T-helper 1 cell treated with Interleukin-12 subunit alpha and Interleukin-12 subunit beta and Interleukin-4 antibody, amounts not matched to agents 30 μg/mL and 1 μg/mL, for 36 hours (primary cell): ENCODE results near the gene CAMKK1.

Experiments
- H3K27ac Mint-ChIP-seq: one replicate; pipeline ENCODE4 v1.8.0; 2021; ENCODE audit warnings: mild to moderate bottlenecking, mixed read lengths
- H3K27me3 Mint-ChIP-seq: one replicate; pipeline ENCODE4 v1.8.0; 2021; ENCODE audit warnings: low read depth, mixed read lengths
- H3K36me3 Mint-ChIP-seq: one replicate; pipeline ENCODE4 v1.8.0; 2021; ENCODE audit warnings: low read depth, mixed read lengths
- H3K4me1 Mint-ChIP-seq: one replicate; pipeline ENCODE4 v1.8.0; 2021; ENCODE audit warnings: low read depth, mixed read lengths
- H3K4me3 Mint-ChIP-seq: one replicate; pipeline ENCODE4 v1.8.0; 2021; ENCODE audit warnings: mild to moderate bottlenecking, moderate library complexity, mixed read lengths
- H3K9me3 Mint-ChIP-seq: one replicate; pipeline ENCODE4 v1.8.0; 2021; ENCODE audit warnings: mixed read lengths

The CAMKK1 gene

GRCh38 chr17:3885970-3886369, 6.9 kb downstream of the CAMKK1 start:
- no peaks in the 10 kb centered on the region for H3K9me3 Mint-ChIP-seq
- peak overlapping the region; percentile 63 for H3K27ac Mint-ChIP-seq
- no peaks in the 10 kb centered on the region for H3K27me3 Mint-ChIP-seq
- H3K36me3 Mint-ChIP-seq: peaks cover 2% of the 10 kb centered on the region
- H3K4me1 Mint-ChIP-seq: peaks cover 15% of the 10 kb centered on the region
- no peak overlapping the region for H3K4me3 Mint-ChIP-seq

- H3K9me3 Mint-ChIP-seq: no peaks in the 10 kb centered on the region
- H3K36me3 Mint-ChIP-seq: peaks cover 2% of the 10 kb centered on the region
- no peak overlapping the region for H3K4me3 Mint-ChIP-seq
- H3K27me3 Mint-ChIP-seq: no peaks in the 10 kb centered on the region
- H3K4me1 Mint-ChIP-seq: peaks cover 15% of the 10 kb centered on the region
- H3K27ac Mint-ChIP-seq: no peak overlapping the region
Measured at GRCh38 chr17:3885271-3885670, 7.6 kb downstream of the CAMKK1 start.

GRCh38 chr17:3884188-3884587, 8.7 kb downstream of the CAMKK1 start:
- Mint-ChIP-seq H3K27ac (no peak overlapping the region), H3K36me3 (peaks cover 2% of the 10 kb centered on the region), H3K4me3 (no peak overlapping the region), H3K27me3 (no peaks in the 10 kb centered on the region), H3K9me3 (no peaks in the 10 kb centered on the region), H3K4me1 (peaks cover 15% of the 10 kb centered on the region)

GRCh38 chr17:3882276-3882675, 10.6 kb downstream of the CAMKK1 start:
- Mint-ChIP-seq H3K4me1 (peaks cover 14% of the 10 kb centered on the region), H3K36me3 (peaks cover 2% of the 10 kb centered on the region), H3K27ac (no peak overlapping the region), H3K4me3 (no peak overlapping the region), H3K9me3 (no peaks in the 10 kb centered on the region), H3K27me3 (no peaks in the 10 kb centered on the region)

- Mint-ChIP-seq H3K4me1 (peaks cover under 1% of the 10 kb centered on the region), H3K4me3 (no peak overlapping the region), H3K36me3 (peaks cover 2% of the 10 kb centered on the region), H3K27ac (no peak overlapping the region), H3K9me3 (no peaks in the 10 kb centered on the region), H3K27me3 (no peaks in the 10 kb centered on the region)
Measured at GRCh38 chr17:3880983-3881382, 11.9 kb downstream of the CAMKK1 start.

GRCh38 chr17:3879591-3880417, 13.0 kb downstream of the CAMKK1 start:
- H3K4me3 Mint-ChIP-seq: no peak overlapping the region
- no peak overlapping the region for H3K27ac Mint-ChIP-seq
- no peaks in the 10 kb centered on the region for H3K27me3 Mint-ChIP-seq
- no peaks in the 10 kb centered on the region for H3K9me3 Mint-ChIP-seq
- peaks cover 2% of the 10 kb centered on the region for H3K36me3 Mint-ChIP-seq
- no peaks in the 10 kb centered on the region for H3K4me1 Mint-ChIP-seq

GRCh38 chr17:3879186-3879585, 13.7 kb downstream of the CAMKK1 start:
- no peaks in the 10 kb centered on the region for H3K27me3 Mint-ChIP-seq
- no peak overlapping the region for H3K27ac Mint-ChIP-seq
- no peaks in the 10 kb centered on the region for H3K4me1 Mint-ChIP-seq
- H3K9me3 Mint-ChIP-seq: no peaks in the 10 kb centered on the region
- H3K36me3 Mint-ChIP-seq: peaks cover 2% of the 10 kb centered on the region
- no peak overlapping the region for H3K4me3 Mint-ChIP-seq

GRCh38 chr17:3877220-3877619, 15.6 kb downstream of the CAMKK1 start:
- Mint-ChIP-seq H3K9me3 (no peaks in the 10 kb centered on the region), H3K27me3 (no peaks in the 10 kb centered on the region), H3K36me3 (peaks cover 1% of the 10 kb centered on the region), H3K4me1 (no peaks in the 10 kb centered on the region), H3K27ac (no peak overlapping the region), H3K4me3 (no peak overlapping the region)

- no peak overlapping the region for H3K4me3 Mint-ChIP-seq
- peaks cover 4% of the 10 kb centered on the region for H3K4me1 Mint-ChIP-seq
- H3K27me3 Mint-ChIP-seq: no peaks in the 10 kb centered on the region
- H3K9me3 Mint-ChIP-seq: no peaks in the 10 kb centered on the region
- H3K27ac Mint-ChIP-seq: no peak overlapping the region
- H3K36me3 Mint-ChIP-seq: peaks cover 1% of the 10 kb centered on the region
Measured at GRCh38 chr17:3875317-3875716, 17.5 kb downstream of the CAMKK1 start.

- Mint-ChIP-seq H3K9me3 (no peaks in the 10 kb centered on the region), H3K36me3 (peaks cover 1% of the 10 kb centered on the region), H3K27ac (no peak overlapping the region), H3K4me1 (peaks cover 4% of the 10 kb centered on the region), H3K4me3 (no peak overlapping the region), H3K27me3 (no peaks in the 10 kb centered on the region)
Measured at GRCh38 chr17:3873862-3874261, 19.0 kb downstream of the CAMKK1 start.

- H3K4me3 Mint-ChIP-seq: peak overlapping the region; percentile 64
Measured at GRCh38 chr17:3870871-3871306, 22.0 kb downstream of the CAMKK1 start.

GRCh38 chr17:3867606-3868005, 25.2 kb downstream of the CAMKK1 start:
- no peaks in the 10 kb centered on the region for H3K9me3 Mint-ChIP-seq
- H3K4me1 Mint-ChIP-seq: peaks cover 4% of the 10 kb centered on the region
- no peak overlapping the region for H3K4me3 Mint-ChIP-seq
- H3K27ac Mint-ChIP-seq: no peak overlapping the region
- H3K36me3 Mint-ChIP-seq: no peaks in the 10 kb centered on the region
- no peaks in the 10 kb centered on the region for H3K27me3 Mint-ChIP-seq

More at GRCh38 chr17:3870871-3871306, 22.0 kb downstream of the CAMKK1 start:
- peaks cover 1% of the 10 kb centered on the region for H3K36me3 Mint-ChIP-seq
- peak overlapping the region; percentile 92 for H3K27ac Mint-ChIP-seq
- peaks cover 4% of the 10 kb centered on the region for H3K4me1 Mint-ChIP-seq
- no peaks in the 10 kb centered on the region for H3K27me3 Mint-ChIP-seq
- no peaks in the 10 kb centered on the region for H3K9me3 Mint-ChIP-seq

- Mint-ChIP-seq H3K9me3 (no peaks in the 10 kb centered on the region), H3K27ac (no peak overlapping the region), H3K4me1 (peaks cover 4% of the 10 kb centered on the region), H3K36me3 (no peaks in the 10 kb centered on the region), H3K27me3 (no peaks in the 10 kb centered on the region), H3K4me3 (no peak overlapping the region)
Measured at GRCh38 chr17:3867106-3867505, 25.7 kb downstream of the CAMKK1 start.

GRCh38 chr17:3866276-3866675, 26.6 kb downstream of the CAMKK1 start:
- Mint-ChIP-seq H3K27ac (no peak overlapping the region), H3K4me1 (peaks cover 4% of the 10 kb centered on the region), H3K9me3 (no peaks in the 10 kb centered on the region), H3K27me3 (no peaks in the 10 kb centered on the region), H3K36me3 (no peaks in the 10 kb centered on the region), H3K4me3 (no peak overlapping the region)

- Mint-ChIP-seq H3K27ac (no peak overlapping the region), H3K4me1 (no peaks in the 10 kb centered on the region), H3K4me3 (no peak overlapping the region), H3K9me3 (no peaks in the 10 kb centered on the region), H3K27me3 (no peaks in the 10 kb centered on the region), H3K36me3 (no peaks in the 10 kb centered on the region)
Measured at GRCh38 chr17:3865176-3865575, 27.7 kb downstream of the CAMKK1 start.
